GM19324 (cell line): ENCODE data around the gene CT47C1.
"Not testable (repeated sequence)": the region's sequence is repeated elsewhere in the genome, so short reads cannot be mapped to it uniquely, and the experiment has no call there.

Experiments
- ATAC-seq: cut with Tn5 transposase; IDR thresholded peaks from one replicate; pipeline ENCODE4 v1.9.1; 2021; ENCODE audit warnings: mild to moderate bottlenecking, moderate library complexity; ENCODE audit not compliant: unreplicated experiment, low FRiP score

The CT47C1 gene

GRCh38 chrX:119072744-119073143 lies at the start of gene CT47C1:
Gene CT47C1 (plus strand): TSS chrX:119072993. CDS start chrX:119073226, 233 bp downstream.
- ATAC-seq = no peak

DNA sequence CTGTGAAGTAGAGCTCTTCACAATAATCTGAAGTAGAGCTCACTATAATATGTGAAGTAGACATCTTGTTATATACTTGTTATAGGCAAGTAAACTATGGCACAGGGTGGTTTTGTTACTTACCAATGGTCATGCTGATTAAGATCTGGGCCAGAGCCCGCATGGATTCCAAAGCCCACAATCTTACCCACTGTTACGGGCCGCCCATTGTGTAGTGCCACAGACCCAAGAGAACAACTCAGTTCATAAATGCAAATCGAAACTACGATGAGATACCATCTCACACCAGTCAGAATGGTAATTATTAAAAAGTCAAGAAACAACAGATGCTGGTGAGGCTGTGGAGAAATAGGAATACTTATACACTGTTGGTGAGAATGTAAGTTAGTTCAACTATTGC lies 46.9 kb upstream of the CT47C1 start:
- no peak for ATAC-seq

DNA sequence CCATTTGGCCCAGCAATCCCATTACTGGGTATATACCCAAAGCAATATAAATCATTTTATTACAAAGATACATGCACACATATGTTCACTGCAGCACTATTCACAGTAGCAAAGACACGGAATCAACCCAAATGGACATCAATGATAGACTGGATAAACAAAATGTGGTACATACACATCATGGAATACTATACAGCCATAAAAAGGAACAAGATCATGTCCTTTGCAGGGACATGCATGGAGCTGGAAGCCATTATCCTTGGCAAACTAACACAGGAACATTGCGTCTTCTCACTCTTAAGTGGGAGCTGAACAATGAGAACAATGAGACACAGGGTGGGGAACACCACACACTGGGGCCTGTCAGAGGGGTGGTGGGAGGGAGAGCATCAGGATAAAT lies 46.4 kb upstream of the CT47C1 start:
- not testable (repeated sequence) for ATAC-seq

GRCh38 chrX:119027960-119028732 lies 44.6 kb upstream of the CT47C1 start:
- ATAC-seq = not testable (repeated sequence)

DNA sequence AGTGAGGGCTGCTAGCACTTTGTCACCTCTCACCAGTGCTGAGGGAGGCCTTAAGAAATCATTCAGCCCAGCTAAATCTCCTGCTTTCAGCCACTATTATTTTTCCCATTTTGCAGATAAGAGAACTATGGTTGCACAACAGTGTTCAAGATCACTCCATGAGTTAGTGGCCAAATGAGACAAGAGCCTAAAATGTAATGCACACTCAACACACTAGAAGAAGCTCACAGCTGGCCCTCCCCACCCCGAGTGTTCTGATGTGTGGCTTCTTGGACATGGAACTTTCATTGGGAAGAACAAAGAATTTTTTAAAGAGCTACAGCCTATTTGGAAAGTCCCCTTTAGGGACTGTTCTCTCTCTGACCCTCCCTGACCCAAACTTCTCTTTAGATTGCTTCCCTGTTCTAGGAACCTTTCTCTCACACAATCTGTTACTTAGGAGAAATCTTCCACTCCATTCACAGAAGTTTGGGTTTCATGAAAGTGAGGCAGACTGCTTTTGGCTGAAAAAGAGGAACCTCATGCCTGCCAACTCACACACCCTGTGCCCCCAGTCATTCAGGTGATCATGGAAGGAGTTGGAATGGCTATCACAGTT lies 44.0 kb upstream of the CT47C1 start:
- ATAC-seq = no peak

GRCh38 chrX:119029656-119030055 lies 43.1 kb upstream of the CT47C1 start:
- ATAC-seq = not testable (repeated sequence)

GRCh38 chrX:119030990-119031389 lies 41.8 kb upstream of the CT47C1 start:
- no peak for ATAC-seq

GRCh38 chrX:119036107-119037029 lies 36.4 kb upstream of the CT47C1 start:
- ATAC-seq = no peak

DNA sequence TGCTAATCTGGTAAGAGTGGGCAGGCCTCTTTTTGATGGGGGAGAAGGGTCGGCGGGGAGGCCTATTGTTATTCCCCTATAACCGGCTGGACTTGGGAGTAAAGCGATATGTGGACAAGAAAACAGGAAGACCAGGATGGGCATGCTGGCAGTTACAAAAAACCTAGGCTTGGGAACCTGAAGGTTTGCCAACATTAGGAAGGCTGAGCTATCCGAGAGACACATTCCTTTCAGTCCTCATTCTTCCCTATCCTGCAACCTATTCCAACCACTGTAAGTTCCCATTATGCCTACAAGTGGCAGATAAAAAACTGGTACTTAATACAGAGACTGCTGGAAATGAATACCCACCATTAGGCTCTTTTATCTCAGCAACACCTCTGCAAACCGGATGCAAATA lies 32.4 kb upstream of the CT47C1 start:
- no peak for ATAC-seq

DNA sequence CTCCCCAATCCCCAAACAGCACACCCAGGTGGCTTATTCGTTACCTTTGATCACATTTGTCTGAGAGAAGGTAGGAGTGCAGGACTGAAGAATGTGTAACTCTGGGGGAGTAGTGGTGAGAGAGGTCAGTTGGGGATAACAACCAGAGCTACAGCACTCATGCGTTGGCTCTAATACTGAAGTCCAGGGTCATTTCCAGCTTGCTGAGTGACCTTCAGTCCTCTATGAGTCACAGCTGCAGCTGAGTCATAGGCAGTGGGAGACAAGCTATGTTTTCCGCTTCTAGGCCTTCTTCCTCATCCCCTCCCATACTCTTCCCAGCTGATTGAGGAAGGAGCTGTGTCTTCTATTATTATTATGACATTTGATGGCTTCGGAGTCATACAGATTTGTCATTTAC lies 31.6 kb upstream of the CT47C1 start:
- ATAC-seq = no peak

DNA sequence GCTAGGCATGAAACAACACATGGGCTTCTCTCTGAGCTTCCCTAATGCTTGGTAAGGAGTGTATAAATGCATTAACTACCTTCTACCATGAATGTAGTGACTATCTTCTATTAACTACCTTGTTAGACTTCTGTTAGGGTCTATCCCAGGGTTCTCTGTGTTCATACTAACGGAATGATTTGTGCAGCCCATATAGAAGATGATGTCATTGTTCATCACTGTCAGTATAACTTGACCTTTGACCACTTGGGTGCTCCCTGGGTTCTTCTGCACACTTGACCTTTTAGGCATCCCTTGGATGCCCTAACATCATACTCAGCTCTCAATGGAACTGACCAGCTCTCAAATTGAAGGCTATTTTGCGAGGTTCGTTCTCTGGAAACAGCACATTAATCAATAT lies 30.8 kb upstream of the CT47C1 start:
- no peak for ATAC-seq

- ATAC-seq = no peak
Observed at GRCh38 chrX:119042996-119043395, 29.8 kb upstream of the CT47C1 start.

DNA sequence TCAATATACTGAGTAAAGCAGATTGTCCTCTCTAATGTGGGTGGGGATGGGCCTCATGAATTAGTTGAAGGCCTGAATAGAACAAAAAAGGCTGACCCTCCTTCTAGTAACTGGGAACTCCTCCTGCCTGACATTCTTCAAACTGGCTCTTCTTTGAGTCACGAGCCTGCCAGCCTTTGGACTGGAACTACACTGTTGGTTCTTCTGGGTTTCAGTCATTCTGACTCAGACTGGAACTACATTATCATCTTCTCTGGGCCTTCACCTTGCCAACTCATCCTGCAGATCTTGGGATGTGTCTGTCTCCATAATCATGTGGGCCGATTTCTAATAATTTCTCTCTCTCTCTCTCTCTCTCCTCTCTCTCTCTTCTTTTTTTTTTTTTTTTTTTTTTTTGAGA lies 26.9 kb upstream of the CT47C1 start:
- ATAC-seq = no peak

DNA sequence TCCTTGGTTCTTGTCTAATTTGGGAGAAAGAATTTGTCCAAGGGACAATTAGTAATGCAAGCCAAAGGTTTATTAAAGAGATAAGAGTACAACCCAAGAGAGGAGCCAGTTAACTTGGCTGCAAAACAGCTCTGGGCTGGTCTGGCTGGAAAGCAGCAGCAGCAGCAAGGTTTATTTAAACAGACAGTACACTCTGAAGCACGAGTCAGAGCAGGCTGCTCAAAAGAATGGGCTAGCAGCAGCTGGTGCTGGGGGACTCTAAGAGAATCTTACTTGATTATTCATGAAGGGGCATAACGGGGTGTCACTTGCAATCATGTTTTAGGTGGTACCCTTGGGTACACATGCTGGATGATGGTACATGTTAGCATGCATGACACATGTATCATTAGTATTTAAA lies 17.1 kb upstream of the CT47C1 start:
- no peak for ATAC-seq

DNA sequence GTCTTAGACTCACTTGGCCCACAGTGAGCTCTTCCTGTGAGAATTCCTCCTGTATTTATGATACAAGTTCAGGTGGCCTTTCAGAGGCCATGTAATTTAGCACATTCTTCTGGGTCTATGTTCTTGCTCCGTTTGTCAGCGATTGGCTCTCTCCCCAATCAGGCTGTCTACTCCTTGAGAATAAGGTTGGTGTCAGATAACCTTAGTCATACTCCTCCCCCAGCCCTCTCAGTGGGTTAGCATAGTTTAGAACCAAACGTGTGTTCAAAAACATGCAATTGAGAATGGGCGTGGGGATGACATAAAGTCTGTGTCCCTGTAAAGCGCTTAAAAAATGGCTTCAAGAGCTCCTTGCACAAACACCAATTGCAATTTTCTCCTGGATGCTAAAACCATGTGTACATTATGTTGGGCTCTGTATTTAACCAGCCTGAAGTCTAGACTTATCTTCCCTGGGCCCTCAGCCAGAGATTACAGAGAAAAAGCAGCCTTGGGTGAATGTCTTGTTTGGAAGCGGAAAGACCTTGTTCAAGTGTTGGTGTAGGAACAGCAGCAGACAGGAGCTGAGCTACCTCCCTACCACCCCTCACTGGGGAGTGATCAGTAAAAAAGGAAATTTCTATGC lies 9.9 kb upstream of the CT47C1 start:
- no peak for ATAC-seq

DNA sequence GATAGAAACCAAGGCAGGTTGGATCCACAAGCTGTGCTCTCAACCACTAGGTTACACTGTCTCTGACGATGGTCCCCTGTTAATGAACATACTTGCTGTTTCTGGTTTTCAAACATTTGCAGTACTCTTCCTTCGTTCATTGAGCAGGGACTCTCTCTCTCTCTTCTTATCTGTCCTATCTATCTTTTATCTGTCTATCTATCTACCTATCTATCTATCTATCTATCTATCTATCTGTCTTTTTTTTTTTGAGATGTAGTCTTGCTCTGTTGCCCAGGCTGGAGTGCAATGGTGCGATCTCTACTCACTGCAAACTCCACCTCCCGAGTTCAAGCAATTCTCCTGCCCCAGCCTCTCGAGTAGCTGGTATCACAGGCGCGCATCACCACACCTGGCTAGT lies 9.4 kb upstream of the CT47C1 start:
- no peak for ATAC-seq

DNA sequence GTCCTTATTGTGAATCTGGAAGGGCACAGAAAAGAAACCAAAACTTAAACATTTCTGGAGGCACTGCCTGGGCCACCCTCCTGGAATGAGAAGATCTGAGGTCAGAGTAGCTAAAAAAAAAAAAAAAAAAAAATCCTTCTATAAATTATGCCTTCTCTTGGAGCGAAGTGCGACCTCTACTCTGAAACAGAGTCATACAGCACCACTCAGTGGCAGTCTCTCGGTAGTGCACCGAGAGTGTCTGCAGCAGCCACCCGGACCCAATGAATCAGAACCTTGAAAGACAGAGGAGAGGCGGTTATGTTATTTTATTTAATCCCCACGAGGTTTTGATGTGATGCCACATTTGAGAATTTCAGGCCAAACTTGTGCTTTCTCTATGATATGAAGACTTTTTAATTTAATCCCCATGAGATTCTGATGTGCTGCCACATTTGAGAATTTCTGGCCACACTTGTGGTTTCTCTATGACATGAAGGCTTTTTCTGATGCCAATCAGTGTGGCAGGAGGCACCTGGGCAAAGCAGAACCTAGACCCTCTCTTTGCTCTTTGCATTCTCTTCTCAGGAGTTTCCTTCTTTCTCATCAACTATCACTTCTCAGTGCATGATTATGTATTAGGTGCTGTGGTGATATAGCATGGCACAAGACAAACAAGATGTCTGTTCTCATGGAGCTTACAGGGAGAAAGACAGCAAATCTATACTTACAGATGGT lies 5.6 kb upstream of the CT47C1 start:
- no peak for ATAC-seq

DNA sequence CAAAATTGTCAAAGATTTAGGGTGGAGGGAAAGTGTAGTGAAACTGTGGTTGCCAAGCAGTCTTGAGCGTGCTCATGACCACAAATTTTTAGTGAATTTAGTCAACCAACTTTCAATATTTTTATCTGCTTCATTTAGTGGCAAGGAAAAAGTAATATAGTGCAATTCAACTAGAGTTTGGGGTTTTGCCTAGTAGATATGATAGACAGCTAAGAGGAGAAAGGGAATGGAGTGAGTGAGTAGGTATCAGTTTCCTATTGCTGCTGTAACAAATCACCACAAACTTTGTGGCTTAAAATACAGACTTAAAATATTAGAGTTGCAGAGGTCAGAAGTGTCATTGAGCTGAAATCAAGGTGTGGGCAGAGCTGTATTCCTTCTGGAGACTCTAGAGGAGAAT lies 3.7 kb upstream of the CT47C1 start:
- ATAC-seq = no peak

DNA sequence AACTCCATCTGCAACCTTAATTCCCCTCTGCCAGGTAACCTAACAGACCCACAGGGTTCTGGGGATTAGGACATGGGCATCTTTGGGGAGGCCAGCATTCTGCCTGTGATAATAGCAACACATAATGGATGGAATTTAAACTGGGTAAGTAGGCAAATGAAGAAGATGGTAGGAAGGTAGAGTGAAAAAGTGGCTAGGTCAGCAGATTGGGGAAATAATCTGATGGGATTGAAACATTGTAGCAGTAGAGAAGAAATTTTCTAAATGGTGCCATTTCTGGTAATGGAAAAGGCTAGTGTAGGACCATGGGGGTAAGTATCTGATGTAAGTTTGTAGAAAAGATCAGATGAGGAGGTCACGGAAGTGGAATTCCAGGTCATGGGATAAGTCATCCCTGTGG lies 3.0 kb upstream of the CT47C1 start:
- ATAC-seq = no peak

DNA sequence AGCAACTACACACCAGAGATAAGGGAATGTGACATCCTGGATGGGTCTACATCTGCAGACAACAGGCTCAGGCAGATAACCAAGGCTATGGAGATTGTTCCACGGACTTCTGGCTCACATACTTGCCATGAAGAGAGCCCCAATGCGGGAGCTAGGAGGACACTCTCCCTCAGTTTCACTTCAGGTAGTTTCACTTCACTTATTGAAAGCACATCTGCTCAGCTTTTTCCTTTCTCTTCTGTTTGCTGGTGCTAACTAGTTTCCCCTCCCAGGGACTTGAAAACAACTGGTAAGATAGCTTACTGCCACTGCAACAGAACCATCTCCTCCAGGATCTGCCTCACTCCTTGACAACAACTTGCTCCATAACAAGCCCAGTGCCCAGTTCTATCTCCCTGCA lies 1.4 kb upstream of the CT47C1 start:
- peak; percentile 79 for ATAC-seq
